ENCODE results near the gene ERBB4.

ERBB4 gene

GRCh38 chr2:212180408-212181083 lies 358.1 kb downstream of the ERBB4 start:
- no peaks in the 10 kb centered on the region for H3K36me3 ChIP-seq (ENCODE audit: control insufficient read depth, insufficient read depth, low read length)
- no peaks in the 10 kb centered on the region for H3K27me3 ChIP-seq (ENCODE audit: control insufficient read depth, insufficient read depth, low read length)
- H3K4me1 ChIP-seq (ENCODE audit: control insufficient read depth, insufficient read depth, low read length): peaks cover 2% of the 10 kb centered on the region; the same call in 1 of the 2 replicates
- no peak overlapping the region for H3K9ac ChIP-seq (ENCODE audit: low read depth, low read length)
- no peaks in the 10 kb centered on the region for H3K9me3 ChIP-seq (ENCODE audit: control insufficient read depth, insufficient read depth, low read length)
- H3K27ac ChIP-seq (ENCODE audit: low read depth, low read length): no peak overlapping the region
- H3K4me3 ChIP-seq (ENCODE audit: low read depth, low read length): no peak overlapping the region

- Histone ChIP-seq H3K27ac (ENCODE audit: low read depth, low read length) (no peak overlapping the region), H3K36me3 (ENCODE audit: control insufficient read depth, insufficient read depth, low read length) (no peaks in the 10 kb centered on the region), H3K9me3 (ENCODE audit: control insufficient read depth, insufficient read depth, low read length) (no peaks in the 10 kb centered on the region), H3K27me3 (ENCODE audit: control insufficient read depth, insufficient read depth, low read length) (no peaks in the 10 kb centered on the region), H3K4me1 (ENCODE audit: control insufficient read depth, insufficient read depth, low read length) (peaks cover 2% of the 10 kb centered on the region; the same call in 1 of the 2 replicates), H3K9ac (ENCODE audit: low read depth, low read length) (no peak overlapping the region), H3K4me3 (ENCODE audit: low read depth, low read length) (no peak overlapping the region)
Measured at GRCh38 chr2:212177724-212178123, 360.9 kb downstream of the ERBB4 start.

- Histone ChIP-seq H3K27ac (ENCODE audit: low read depth, low read length) (no peak overlapping the region), H3K4me1 (ENCODE audit: control insufficient read depth, insufficient read depth, low read length) (no peaks in the 10 kb centered on the region), H3K4me3 (ENCODE audit: low read depth, low read length) (no peak overlapping the region), H3K9ac (ENCODE audit: low read depth, low read length) (no peak overlapping the region), H3K9me3 (ENCODE audit: control insufficient read depth, insufficient read depth, low read length) (0 out of 2 replicates have a peak, but pooled peaks cover 5% of the 10 kb centered on the region), H3K36me3 (ENCODE audit: control insufficient read depth, insufficient read depth, low read length) (no peaks in the 10 kb centered on the region), H3K27me3 (ENCODE audit: control insufficient read depth, insufficient read depth, low read length) (no peaks in the 10 kb centered on the region)
Measured at GRCh38 chr2:212176151-212176550, 362.5 kb downstream of the ERBB4 start.

- H3K27me3 ChIP-seq (ENCODE audit: control insufficient read depth, insufficient read depth, low read length): no peaks in the 10 kb centered on the region
- H3K9me3 ChIP-seq (ENCODE audit: control insufficient read depth, insufficient read depth, low read length): peaks cover 21% of the 10 kb centered on the region
- no peak overlapping the region for H3K9ac ChIP-seq (ENCODE audit: low read depth, low read length)
- no peaks in the 10 kb centered on the region for H3K36me3 ChIP-seq (ENCODE audit: control insufficient read depth, insufficient read depth, low read length)
- no peaks in the 10 kb centered on the region for H3K4me1 ChIP-seq (ENCODE audit: control insufficient read depth, insufficient read depth, low read length)
- no peak overlapping the region for H3K4me3 ChIP-seq (ENCODE audit: low read depth, low read length)
- H3K27ac ChIP-seq (ENCODE audit: low read depth, low read length): no peak overlapping the region
Measured at GRCh38 chr2:212173756-212174510, 364.7 kb downstream of the ERBB4 start.

- H3K27me3 ChIP-seq (ENCODE audit: control insufficient read depth, insufficient read depth, low read length): no peaks in the 10 kb centered on the region
- H3K4me3 ChIP-seq (ENCODE audit: low read depth, low read length): no peak overlapping the region
- H3K9ac ChIP-seq (ENCODE audit: low read depth, low read length): no peak overlapping the region
- peaks cover 21% of the 10 kb centered on the region for H3K9me3 ChIP-seq (ENCODE audit: control insufficient read depth, insufficient read depth, low read length)
- no peaks in the 10 kb centered on the region for H3K4me1 ChIP-seq (ENCODE audit: control insufficient read depth, insufficient read depth, low read length)
- H3K36me3 ChIP-seq (ENCODE audit: control insufficient read depth, insufficient read depth, low read length): no peaks in the 10 kb centered on the region
- no peak overlapping the region for H3K27ac ChIP-seq (ENCODE audit: low read depth, low read length)
Measured at GRCh38 chr2:212173331-212173730, 365.3 kb downstream of the ERBB4 start.

GRCh38 chr2:212170382-212170781 lies 368.2 kb downstream of the ERBB4 start:
- Histone ChIP-seq H3K27me3 (ENCODE audit: control insufficient read depth, insufficient read depth, low read length) (no peaks in the 10 kb centered on the region), H3K36me3 (ENCODE audit: control insufficient read depth, insufficient read depth, low read length) (no peaks in the 10 kb centered on the region), H3K27ac (ENCODE audit: low read depth, low read length) (no peak overlapping the region), H3K4me1 (ENCODE audit: control insufficient read depth, insufficient read depth, low read length) (no peaks in the 10 kb centered on the region), H3K4me3 (ENCODE audit: low read depth, low read length) (no peak overlapping the region), H3K9me3 (ENCODE audit: control insufficient read depth, insufficient read depth, low read length) (peaks cover 21% of the 10 kb centered on the region), H3K9ac (ENCODE audit: low read depth, low read length) (no peak overlapping the region)

- Histone ChIP-seq H3K9me3 (ENCODE audit: control insufficient read depth, insufficient read depth, low read length) (no peaks in the 10 kb centered on the region), H3K36me3 (ENCODE audit: control insufficient read depth, insufficient read depth, low read length) (no peaks in the 10 kb centered on the region), H3K4me3 (ENCODE audit: low read depth, low read length) (no peak overlapping the region), H3K9ac (ENCODE audit: low read depth, low read length) (no peak overlapping the region), H3K4me1 (ENCODE audit: control insufficient read depth, insufficient read depth, low read length) (no peaks in the 10 kb centered on the region), H3K27me3 (ENCODE audit: control insufficient read depth, insufficient read depth, low read length) (no peaks in the 10 kb centered on the region), H3K27ac (ENCODE audit: low read depth, low read length) (no peak overlapping the region)
Measured at GRCh38 chr2:212158081-212158480, 380.5 kb downstream of the ERBB4 start.

GRCh38 chr2:212157012-212157411 lies 381.6 kb downstream of the ERBB4 start:
- Histone ChIP-seq H3K4me1 (ENCODE audit: control insufficient read depth, insufficient read depth, low read length) (no peaks in the 10 kb centered on the region), H3K9ac (ENCODE audit: low read depth, low read length) (no peak overlapping the region), H3K36me3 (ENCODE audit: control insufficient read depth, insufficient read depth, low read length) (no peaks in the 10 kb centered on the region), H3K27ac (ENCODE audit: low read depth, low read length) (no peak overlapping the region), H3K9me3 (ENCODE audit: control insufficient read depth, insufficient read depth, low read length) (no peaks in the 10 kb centered on the region), H3K27me3 (ENCODE audit: control insufficient read depth, insufficient read depth, low read length) (no peaks in the 10 kb centered on the region), H3K4me3 (ENCODE audit: low read depth, low read length) (no peak overlapping the region)

GRCh38 chr2:212156088-212156487 lies 382.5 kb downstream of the ERBB4 start:
- H3K4me3 ChIP-seq (ENCODE audit: low read depth, low read length): no peak overlapping the region
- no peaks in the 10 kb centered on the region for H3K9me3 ChIP-seq (ENCODE audit: control insufficient read depth, insufficient read depth, low read length)
- H3K9ac ChIP-seq (ENCODE audit: low read depth, low read length): no peak overlapping the region
- H3K4me1 ChIP-seq (ENCODE audit: control insufficient read depth, insufficient read depth, low read length): no peaks in the 10 kb centered on the region
- H3K36me3 ChIP-seq (ENCODE audit: control insufficient read depth, insufficient read depth, low read length): no peaks in the 10 kb centered on the region
- H3K27me3 ChIP-seq (ENCODE audit: control insufficient read depth, insufficient read depth, low read length): no peaks in the 10 kb centered on the region
- no peak overlapping the region for H3K27ac ChIP-seq (ENCODE audit: low read depth, low read length)

GRCh38 chr2:212154477-212154878 lies 384.1 kb downstream of the ERBB4 start:
- H3K9ac ChIP-seq (ENCODE audit: low read depth, low read length): no peak overlapping the region
- H3K4me1 ChIP-seq (ENCODE audit: control insufficient read depth, insufficient read depth, low read length): no peaks in the 10 kb centered on the region
- H3K27ac ChIP-seq (ENCODE audit: low read depth, low read length): no peak overlapping the region
- no peaks in the 10 kb centered on the region for H3K9me3 ChIP-seq (ENCODE audit: control insufficient read depth, insufficient read depth, low read length)
- H3K36me3 ChIP-seq (ENCODE audit: control insufficient read depth, insufficient read depth, low read length): no peaks in the 10 kb centered on the region
- no peaks in the 10 kb centered on the region for H3K27me3 ChIP-seq (ENCODE audit: control insufficient read depth, insufficient read depth, low read length)
- H3K4me3 ChIP-seq (ENCODE audit: low read depth, low read length): no peak overlapping the region

GRCh38 chr2:212153923-212154322 lies 384.7 kb downstream of the ERBB4 start:
- Histone ChIP-seq H3K27me3 (ENCODE audit: control insufficient read depth, insufficient read depth, low read length) (no peaks in the 10 kb centered on the region), H3K9me3 (ENCODE audit: control insufficient read depth, insufficient read depth, low read length) (no peaks in the 10 kb centered on the region), H3K27ac (ENCODE audit: low read depth, low read length) (no peak overlapping the region), H3K36me3 (ENCODE audit: control insufficient read depth, insufficient read depth, low read length) (no peaks in the 10 kb centered on the region), H3K9ac (ENCODE audit: low read depth, low read length) (no peak overlapping the region), H3K4me3 (ENCODE audit: low read depth, low read length) (no peak overlapping the region), H3K4me1 (ENCODE audit: control insufficient read depth, insufficient read depth, low read length) (no peaks in the 10 kb centered on the region)

Data from HUES48 (cell line).